HepG2 (cell line): ENCODE results near the gene ITCH. TPM values are rescaled to one million over a fixed set of nuclear protein-coding genes. Genes with fewer than 3 reads are reported as not detected.

Experiments used
- ATF5 ChIP-seq: sonication (generic); formaldehyde crosslinking; IDR thresholded peaks from 2 replicates; pipeline ENCODE4 v1.4.0; 2020; ENCODE audit warnings: mild to moderate bottlenecking, low read depth, missing genetic modification reagents
- IRX3 ChIP-seq: sonication (generic); formaldehyde crosslinking; IDR thresholded peaks from 2 replicates; pipeline ENCODE4 v1.8.1; 2023; ENCODE audit warnings: mild to moderate bottlenecking, low read depth, missing genetic modification reagents, borderline replicate concordance
- MAFG ChIP-seq: sonication (generic); formaldehyde crosslinking; IDR thresholded peaks from 2 replicates; pipeline ENCODE4 v1.5.1; 2020; ENCODE audit warnings: mild to moderate bottlenecking, missing genetic modification reagents
- MTF1 ChIP-seq: sonication (generic); formaldehyde crosslinking; IDR thresholded peaks from 2 replicates; pipeline ENCODE4 v1.5.0; 2020; ENCODE audit warnings: missing genetic modification reagents
- NONO ChIP-seq, 2 experiments: fragments of 450-650 bp in 1 of 2; sonication (generic) in 1 of 2; formaldehyde crosslinking in 1 of 2; IDR thresholded peaks in 1 of 2; conservative IDR thresholded peaks in 1 of 2; 2 replicates each; pipeline versions ENCODE4 v1.6.1 to v1.8.0; 2017 to 2022; ENCODE audit warnings: mild to moderate bottlenecking in 1 of 2, missing genetic modification reagents in 1 of 2, moderate library complexity in 1 of 2
- PAX8 ChIP-seq: sonication (generic); formaldehyde crosslinking; IDR thresholded peaks from 2 replicates; pipeline ENCODE4 v1.8.0; 2022; ENCODE audit warnings: mild to moderate bottlenecking, missing genetic modification reagents, borderline replicate concordance
- YY1 ChIP-seq: IDR thresholded peaks from 2 replicates; pipeline ENCODE4 v1.6.1; 2011; ENCODE audit warnings: low read length, low read depth, moderate library complexity, mild to moderate bottlenecking; ENCODE audit not compliant: insufficient read depth, insufficient replicate concordance
- ZBTB38 ChIP-seq: sonication (generic); formaldehyde crosslinking; IDR thresholded peaks from 2 replicates; pipeline ENCODE4 v1.5.1; 2020; ENCODE audit warnings: mild to moderate bottlenecking, missing genetic modification reagents
- ZMYM3 ChIP-seq: sonication (generic); formaldehyde crosslinking; IDR thresholded peaks from 2 replicates; pipeline ENCODE4 v1.5.1; 2020; ENCODE audit warnings: mild to moderate bottlenecking, missing genetic modification reagents
- ZNF333 ChIP-seq: sonication (generic); formaldehyde crosslinking; IDR thresholded peaks from 2 replicates; pipeline ENCODE4 v1.4.0; 2020; ENCODE audit warnings: mild to moderate bottlenecking, missing genetic modification reagents, borderline replicate concordance
- ZNF34 ChIP-seq: sonication (generic); formaldehyde crosslinking; IDR thresholded peaks from 2 replicates; pipeline ENCODE4 v1.4.0; 2020; ENCODE audit warnings: mild to moderate bottlenecking, missing genetic modification reagents, borderline replicate concordance
- ZNF543 ChIP-seq: sonication (generic); formaldehyde crosslinking; IDR thresholded peaks from 2 replicates; pipeline ENCODE4 v1.4.0; 2020; ENCODE audit warnings: mild to moderate bottlenecking, missing genetic modification reagents
- ZNF563 ChIP-seq: sonication (generic); formaldehyde crosslinking; IDR thresholded peaks from 2 replicates; pipeline ENCODE4 v1.8.0; 2022; ENCODE audit warnings: mild to moderate bottlenecking, moderate library complexity, missing genetic modification reagents
- ZNF678 ChIP-seq: sonication (generic); formaldehyde crosslinking; IDR thresholded peaks from 2 replicates; pipeline ENCODE4 v1.4.0; 2020; ENCODE audit warnings: mild to moderate bottlenecking, missing genetic modification reagents
- ZNF709 ChIP-seq: sonication (generic); formaldehyde crosslinking; IDR thresholded peaks from 2 replicates; pipeline ENCODE4 v1.5.0; 2020; ENCODE audit warnings: mild to moderate bottlenecking, missing genetic modification reagents
- ZNF761 ChIP-seq: sonication (generic); formaldehyde crosslinking; conservative IDR thresholded peaks from 2 replicates; pipeline ENCODE4 v1.4.0; 2020; ENCODE audit warnings: mild to moderate bottlenecking, missing genetic modification reagents
- ZNF790 ChIP-seq: sonication (generic); formaldehyde crosslinking; IDR thresholded peaks from 2 replicates; pipeline ENCODE4 v1.8.0; 2022; ENCODE audit warnings: missing genetic modification reagents, mild to moderate bottlenecking, borderline replicate concordance
- ZNF878 ChIP-seq: sonication (generic); formaldehyde crosslinking; IDR thresholded peaks from 2 replicates; pipeline ENCODE4 v1.8.1; 2023; ENCODE audit warnings: mild to moderate bottlenecking, missing genetic modification reagents, moderate library complexity
- ZSCAN5A ChIP-seq: sonication (generic); formaldehyde crosslinking; IDR thresholded peaks from 2 replicates; pipeline ENCODE4 v1.8.0; 2022; ENCODE audit warnings: mild to moderate bottlenecking, missing genetic modification reagents, borderline replicate concordance
- polyA plus RNA-seq, 8 experiments: library from polyadenylated mRNA; depleted of rRNA in 3 of 8; stranded (reverse) in 7 of 8; unstranded in 1 of 8; fragments of >200 nt; fragmentation: Illumina TruSeq in 4 of 8; extraction: Trizol in 4 of 8; gene quantifications; 2 replicates each; pipeline versions ENCODE4 v1.2.1 to v1.2.3, GENCODE V29; 2011 to 2016; ENCODE audit warnings: low read depth in 4 of 8, missing spikeins in 1 of 8, mixed read lengths in 1 of 8; ENCODE audit not compliant: insufficient read depth in 1 of 8
- total RNA-seq, 5 experiments: library from RNA; depleted of rRNA; stranded (reverse); fragments of >200 nt; fragmentation: Illumina TruSeq; extraction: Trizol; gene quantifications; 2 replicates each; pipeline ENCODE4 v1.2.3, GENCODE V29; 2016; ENCODE audit warnings: low read depth in 1 of 5
- TF ChIP-seq, protein P1 (sequence below): sonication (generic); formaldehyde crosslinking; IDR thresholded peaks from 2 replicates; pipeline ENCODE4 v1.9.0; 2021; ENCODE audit warnings: mild to moderate bottlenecking, missing genetic modification reagents

Gene ITCH
- total and polyA plus RNA-seq, 2 of the 13 experiments (the other 11 are each of a cell fraction or from before 2014, with no cell fraction given) = 20.5 to 112 TPM

DNA sequence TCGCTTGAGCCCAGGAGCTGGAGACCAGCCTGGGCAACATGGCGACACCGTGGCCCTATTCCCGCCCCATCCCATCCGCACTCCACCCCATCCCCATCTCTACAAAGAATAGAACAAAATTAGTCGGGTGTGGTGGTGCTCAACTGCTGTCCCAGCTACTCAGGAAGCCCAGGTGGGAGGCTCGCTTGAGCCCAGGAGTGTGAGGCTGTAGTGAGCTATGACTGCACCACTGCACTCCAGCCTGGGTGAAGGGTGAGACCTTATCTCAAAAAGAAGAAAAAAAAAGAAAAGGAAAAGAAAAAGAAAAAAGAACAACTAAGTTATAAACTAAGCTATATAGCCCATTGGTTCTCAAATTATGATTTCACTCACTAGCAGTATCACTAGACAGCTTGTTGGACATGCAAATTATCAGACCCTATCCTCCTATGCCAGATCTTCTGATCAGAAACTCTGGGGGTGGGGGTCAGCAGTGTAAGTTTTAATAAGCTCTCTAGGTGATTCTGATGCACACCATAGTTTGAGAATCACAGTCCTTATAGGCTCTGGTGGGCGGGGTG, 491 bp upstream of the ITCH start (continued):
- TF ChIP-seq, protein P1, sequence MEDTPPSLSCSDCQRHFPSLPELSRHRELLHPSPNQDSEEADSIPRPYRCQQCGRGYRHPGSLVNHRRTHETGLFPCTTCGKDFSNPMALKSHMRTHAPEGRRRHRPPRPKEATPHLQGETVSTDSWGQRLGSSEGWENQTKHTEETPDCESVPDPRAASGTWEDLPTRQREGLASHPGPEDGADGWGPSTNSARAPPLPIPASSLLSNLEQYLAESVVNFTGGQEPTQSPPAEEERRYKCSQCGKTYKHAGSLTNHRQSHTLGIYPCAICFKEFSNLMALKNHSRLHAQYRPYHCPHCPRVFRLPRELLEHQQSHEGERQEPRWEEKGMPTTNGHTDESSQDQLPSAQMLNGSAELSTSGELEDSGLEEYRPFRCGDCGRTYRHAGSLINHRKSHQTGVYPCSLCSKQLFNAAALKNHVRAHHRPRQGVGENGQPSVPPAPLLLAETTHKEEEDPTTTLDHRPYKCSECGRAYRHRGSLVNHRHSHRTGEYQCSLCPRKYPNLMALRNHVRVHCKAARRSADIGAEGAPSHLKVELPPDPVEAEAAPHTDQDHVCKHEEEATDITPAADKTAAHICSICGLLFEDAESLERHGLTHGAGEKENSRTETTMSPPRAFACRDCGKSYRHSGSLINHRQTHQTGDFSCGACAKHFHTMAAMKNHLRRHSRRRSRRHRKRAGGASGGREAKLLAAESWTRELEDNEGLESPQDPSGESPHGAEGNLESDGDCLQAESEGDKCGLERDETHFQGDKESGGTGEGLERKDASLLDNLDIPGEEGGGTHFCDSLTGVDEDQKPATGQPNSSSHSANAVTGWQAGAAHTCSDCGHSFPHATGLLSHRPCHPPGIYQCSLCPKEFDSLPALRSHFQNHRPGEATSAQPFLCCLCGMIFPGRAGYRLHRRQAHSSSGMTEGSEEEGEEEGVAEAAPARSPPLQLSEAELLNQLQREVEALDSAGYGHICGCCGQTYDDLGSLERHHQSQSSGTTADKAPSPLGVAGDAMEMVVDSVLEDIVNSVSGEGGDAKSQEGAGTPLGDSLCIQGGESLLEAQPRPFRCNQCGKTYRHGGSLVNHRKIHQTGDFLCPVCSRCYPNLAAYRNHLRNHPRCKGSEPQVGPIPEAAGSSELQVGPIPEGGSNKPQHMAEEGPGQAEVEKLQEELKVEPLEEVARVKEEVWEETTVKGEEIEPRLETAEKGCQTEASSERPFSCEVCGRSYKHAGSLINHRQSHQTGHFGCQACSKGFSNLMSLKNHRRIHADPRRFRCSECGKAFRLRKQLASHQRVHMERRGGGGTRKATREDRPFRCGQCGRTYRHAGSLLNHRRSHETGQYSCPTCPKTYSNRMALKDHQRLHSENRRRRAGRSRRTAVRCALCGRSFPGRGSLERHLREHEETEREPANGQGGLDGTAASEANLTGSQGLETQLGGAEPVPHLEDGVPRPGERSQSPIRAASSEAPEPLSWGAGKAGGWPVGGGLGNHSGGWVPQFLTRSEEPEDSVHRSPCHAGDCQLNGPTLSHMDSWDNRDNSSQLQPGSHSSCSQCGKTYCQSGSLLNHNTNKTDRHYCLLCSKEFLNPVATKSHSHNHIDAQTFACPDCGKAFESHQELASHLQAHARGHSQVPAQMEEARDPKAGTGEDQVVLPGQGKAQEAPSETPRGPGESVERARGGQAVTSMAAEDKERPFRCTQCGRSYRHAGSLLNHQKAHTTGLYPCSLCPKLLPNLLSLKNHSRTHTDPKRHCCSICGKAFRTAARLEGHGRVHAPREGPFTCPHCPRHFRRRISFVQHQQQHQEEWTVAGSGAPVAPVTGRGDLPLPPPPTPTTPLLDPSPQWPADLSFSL = peak; percentile 19; the same call in 1 of the 2 replicates
- TF ChIP-seq ZNF878 (0 out of 2 replicates have a peak, but pooled peaks have one; percentile 57), YY1 (peak; percentile 47), IRX3 (CRISPR knock-in tag) (peak; percentile 71; the same call in 1 of the 2 replicates), ZMYM3 (CRISPR knock-in tag) (0 out of 2 replicates have a peak, but pooled peaks have one; percentile 20), ZSCAN5A (CRISPR knock-in tag) (peak; percentile 49; the same call in 1 of the 2 replicates), ZNF709 (CRISPR knock-in tag) (0 out of 2 replicates have a peak, but pooled peaks have one; percentile 39), NONO (IDR thresholded peaks at IDR 0.05) (no peak), NONO (CRISPR knock-in tag; conservative IDR thresholded peaks at IDR 0.05) (no peak), ZNF34 (CRISPR knock-in tag) (peak; percentile 21; the same call in 1 of the 2 replicates), ZNF790 (CRISPR knock-in tag) (peak; percentile 88; the same call in 1 of the 2 replicates), MTF1 (CRISPR knock-in tag) (no peak), ZNF563 (peak; percentile 14; the same call in 1 of the 2 replicates), ZNF678 (CRISPR knock-in tag) (0 out of 2 replicates have a peak, but pooled peaks have one; percentile 4), ATF5 (CRISPR knock-in tag) (0 out of 2 replicates have a peak, but pooled peaks have one; percentile 3), ZBTB38 (CRISPR knock-in tag) (0 out of 2 replicates have a peak, but pooled peaks have one; percentile 64), ZNF333 (CRISPR knock-in tag) (no peak), PAX8 (CRISPR knock-in tag) (peak; percentile 18; the same call in 1 of the 2 replicates), ZNF761 (CRISPR knock-in tag) (0 out of 2 replicates have a peak, but pooled peaks have one; percentile 28), ZNF543 (CRISPR knock-in tag) (0 out of 2 replicates have a peak, but pooled peaks have one; percentile 1), MAFG (CRISPR knock-in tag) (no peak)
